K562 (cell line): ENCODE data around the gene TLDC2. TPM values are rescaled to one million over a fixed set of nuclear protein-coding genes. Genes with fewer than 3 reads are reported as not detected.

Experiments
- ATAC-seq: fragments of 200-7000 bp; cut with Tn5 transposase; 3 replicates; pipeline ENCODE4 v1.9.1; 2020; ENCODE audit warnings: moderate library complexity
- BruUV-seq: library from RNA; stranded (reverse); fragments of 400-500 nt; replicated peaks from 2 replicates; lab custom pipeline; 2021; lab: Mats Ljungman, UMichigan
- CTCF ChIA-PET: fragments of 300-600 bp; formaldehyde crosslinking; extraction: SDS; loops from one replicate; lab custom pipeline; 2021; ENCODE audit warnings: low intra/inter-chr PET ratio; lab: Yijun Ruan, JAX
- POLR2A ChIA-PET: fragments of 300-600, 350-650 bp; sonication (Branson Sonifier 250); formaldehyde crosslinking; extraction: SDS; loops from one replicate; lab custom pipeline; 2021; ENCODE audit warnings: antibody characterized with exemption, inconsistent platforms; lab: Yijun Ruan, JAX
- DNase-seq, 4 experiments: peaks; one replicate each; pipeline versions ENCODE4 v3.0.0 to v3.0.0-alpha.2; 2011 to 2018; ENCODE audit warnings: low spot score in 3 of 4, mixed read lengths in 3 of 4; ENCODE audit errors: extremely low read depth in 1 of 4
- FAIRE-seq: peaks from 2 replicates; lab custom pipeline; 2011; peaks lifted over from hg19 to GRCh38; lab: Jason Lieb, UNC
- H2AFZ ChIP-seq: 2 replicates; pipeline ENCODE4 v1.6.0; 2011; ENCODE audit warnings: low read depth, low read length, control low read depth, inconsistent platforms
- H3K27ac ChIP-seq: fragments of 200-600 bp; 3 replicates; pipeline ENCODE4 v1.8.0; 2011; ENCODE audit warnings: low read depth, mild to moderate bottlenecking, control low read depth, inconsistent platforms, low read length, moderate library complexity, mixed read lengths; ENCODE audit errors: extremely low read depth
- H3K27me3 ChIP-seq, 2 experiments: fragments of 300-600 bp in 1 of 2; 2 replicates in 1 of 2; 3 replicates in 1 of 2; pipeline versions ENCODE4 v1.6.0 to v1.8.0; 2011; ENCODE audit warnings: inconsistent platforms in 2 of 2, low read length in 2 of 2, mild to moderate bottlenecking in 1 of 2, mixed read lengths in 1 of 2, moderate library complexity in 1 of 2; ENCODE audit not compliant: control insufficient read depth in 2 of 2, insufficient read depth in 2 of 2
- H3K36me3 ChIP-seq: fragments of 300-600 bp; 3 replicates; pipeline ENCODE4 v1.8.0; 2011; ENCODE audit warnings: mild to moderate bottlenecking, low read length, inconsistent platforms; ENCODE audit not compliant: control insufficient read depth, insufficient read depth
- H3K4me1 ChIP-seq, 2 experiments: fragments of 200-600 bp in 1 of 2; replicated peaks in 1 of 2; 2 replicates in 1 of 2; 3 replicates in 1 of 2; pipeline versions ENCODE4 v1.5.1 to v1.8.0; 2011; ENCODE audit warnings: inconsistent platforms in 2 of 2, low read length in 2 of 2, mild to moderate bottlenecking in 1 of 2, mixed read lengths in 1 of 2, moderate library complexity in 1 of 2; ENCODE audit not compliant: control insufficient read depth in 2 of 2, insufficient read depth in 2 of 2
- H3K4me2 ChIP-seq: 2 replicates; pipeline ENCODE4 v1.6.1; 2011; ENCODE audit warnings: low read length, control low read depth, inconsistent platforms, mixed read lengths; ENCODE audit not compliant: insufficient read depth
- H3K4me3 ChIP-seq: fragments of 200-600 bp; sonication (generic), shearing (Covaris generic); 2 replicates; pipeline ENCODE4 v1.5.1; 2016; ENCODE audit warnings: control low read depth, inconsistent platforms
- H3K79me2 ChIP-seq: fragments of 200-600 bp; 3 replicates; pipeline ENCODE4 v1.8.0; 2011; ENCODE audit warnings: low read length, inconsistent platforms; ENCODE audit not compliant: control insufficient read depth, insufficient read depth
- H3K9ac ChIP-seq, 2 experiments: 2 replicates each; pipeline versions ENCODE4 v1.6.0 to v1.6.1; 2011; ENCODE audit warnings: low read depth in 2 of 2, low read length in 2 of 2, control low read depth in 1 of 2, inconsistent platforms in 1 of 2, mild to moderate bottlenecking in 1 of 2, mixed read lengths in 1 of 2; ENCODE audit not compliant: insufficient read depth in 1 of 2
- H3K9me1 ChIP-seq: one replicate; pipeline ENCODE4 v1.6.0; 2011; ENCODE audit warnings: inconsistent platforms, mild to moderate bottlenecking, low read length, moderate library complexity; ENCODE audit not compliant: control insufficient read depth, insufficient read depth
- H3K9me3 ChIP-seq: replicated peaks from 2 replicates; pipeline ENCODE4 v1.5.1; 2011; ENCODE audit warnings: low read depth, low read length, inconsistent platforms; ENCODE audit not compliant: control insufficient read depth, insufficient read depth
- H4K20me1 ChIP-seq: replicated peaks from 2 replicates; pipeline ENCODE4 v1.6.1; 2011; ENCODE audit warnings: low read length, inconsistent platforms, mixed read lengths; ENCODE audit not compliant: control insufficient read depth, insufficient read depth
- ATF2 ChIP-seq: sonication (generic); formaldehyde crosslinking; IDR thresholded peaks from 2 replicates; pipeline ENCODE4 v1.8.1; 2022; ENCODE audit warnings: missing genetic modification reagents
- MCM7 ChIP-seq, 2 experiments: fragments of 450-650 bp; IDR thresholded peaks; 2 replicates each; pipeline ENCODE4 v1.6.1; 2016 to 2018
- PRMT5 ChIP-seq: sonication (generic); formaldehyde crosslinking; IDR thresholded peaks from 2 replicates; pipeline ENCODE4 v1.5.0; 2020; ENCODE audit warnings: missing genetic modification reagents
- RBM34 ChIP-seq: fragments of 200-400 bp; formaldehyde crosslinking; IDR thresholded peaks from 2 replicates; pipeline ENCODE4 v1.6.1; 2018; ENCODE audit warnings: low read length, borderline replicate concordance; ENCODE audit not compliant: insufficient read depth
- RBM39 ChIP-seq: fragments of 200-400 bp; formaldehyde crosslinking; optimal IDR thresholded peaks from 2 replicates; pipeline ENCODE3; 2018; ENCODE audit warnings: low read depth, low read length
- SMAD4 ChIP-seq: fragments of 250-450 bp; sonication (Bioruptor Pico); conservative IDR thresholded peaks from 2 replicates; pipeline ENCODE4 v1.8.0; 2021; ENCODE audit warnings: inconsistent platforms, mild to moderate bottlenecking, moderate library complexity
- SREBF1 ChIP-seq: fragments of 150-350 bp; IDR thresholded peaks from 2 replicates; pipeline ENCODE4 v1.6.1; 2014; ENCODE audit warnings: antibody characterized with exemption, low read depth, low read length, borderline replicate concordance
- SREBF2 ChIP-seq: sonication (generic); formaldehyde crosslinking; IDR thresholded peaks from 2 replicates; pipeline ENCODE4 v1.4.0; 2020; ENCODE audit warnings: mild to moderate bottlenecking, missing genetic modification reagents
- ZBTB7A ChIP-seq: IDR thresholded peaks from 2 replicates; pipeline ENCODE4 v1.6.1; 2011; ENCODE audit warnings: low read depth, mild to moderate bottlenecking, low read length, moderate library complexity, borderline replicate concordance; ENCODE audit not compliant: control insufficient read depth
- WGBS: fragments of 100-300 bp; shearing (Covaris generic); methylation state at CpG from one replicate; pipeline ENCODE4 v1.1.6; 2016; ENCODE audit warnings: low coverage, mixed read lengths; ENCODE audit not compliant: insufficient coverage; ENCODE audit errors: missing lambda C conversion rate; 5-methylcytosine and 5-hydroxymethylcytosine counted together
- in situ Hi-C: fragments of 300-500 bp; cut with MboI; formaldehyde crosslinking; loops from 4 replicates; pipeline ENCODE4 v1.15.0; 2018; ENCODE audit warnings: inconsistent platforms, mixed read lengths
- intact Hi-C: fragments of 100-400 bp; cut with micrococcal nuclease; formaldehyde crosslinking; loops from 2 replicates; pipeline ENCODE4 v1.14.2; 2022
- polyA plus RNA-seq, 8 experiments: library from polyadenylated mRNA; depleted of rRNA in 4 of 8; stranded (reverse) in 5 of 8; unstranded in 3 of 8; fragments of >200 nt; fragmentation: Nextera tagmentation in 2 of 8; fragmentation: Illumina TruSeq in 1 of 8; extraction: Ambion mirVana in 2 of 8; extraction: Trizol in 1 of 8; gene quantifications; 2 replicates each; pipeline versions ENCODE4 v1.2.1 to v1.2.3, GENCODE V29; 2011 to 2014; ENCODE audit warnings: inconsistent platforms in 1 of 8, missing spikeins in 1 of 8
- total RNA-seq, 7 experiments: library from RNA; depleted of rRNA in 6 of 7; stranded (reverse); fragments of >200 nt in 6 of 7; fragmentation: Illumina TruSeq in 2 of 7; extraction: Trizol in 2 of 7; gene quantifications; 2 replicates each; pipeline versions ENCODE4 v1.2.1 to v1.2.3, GENCODE V29; 2011 to 2021; ENCODE audit warnings: low replicate concordance in 1 of 7
- TF ChIP-seq, protein P1 (sequence below): fragments of 450-650 bp; formaldehyde crosslinking; IDR thresholded peaks from 2 replicates; pipeline ENCODE4 v1.4.0; 2020; ENCODE audit warnings: mild to moderate bottlenecking, mixed read lengths

The TLDC2 gene
- total and polyA plus RNA-seq, 9 of the 15 experiments (the other 6 are each of a cell fraction or from before 2014, with no cell fraction given), result not detected

GRCh38 chr20:36925234-36925633 is 49.3 kb downstream of the TLDC2 start (continued):
- TF ChIP-seq ATF2 (CRISPR knock-in tag) (no peak), RBM39 (no peak)
- TF ChIP-seq, all 486 proteins: peak for 0

GRCh38 chr20:36926653-36927200 is 50.8 kb downstream of the TLDC2 start:
- BruUV-seq, result no TSS peak
- intact Hi-C loops (no loop called here), in situ Hi-C loops (no loop called here)
- peaks cover 9 to 10% of the 10 kb centered on the region in 2 experiments; a peak in 4 of 5 replicates for H3K4me1 ChIP-seq
- DNase-seq (no peak), FAIRE-seq (no peak), ATAC-seq (no peak)
- H2AFZ ChIP-seq, result no peak overlapping the region
- POLR2A ChIA-PET, result no interaction called here
- TF ChIP-seq, protein P1, sequence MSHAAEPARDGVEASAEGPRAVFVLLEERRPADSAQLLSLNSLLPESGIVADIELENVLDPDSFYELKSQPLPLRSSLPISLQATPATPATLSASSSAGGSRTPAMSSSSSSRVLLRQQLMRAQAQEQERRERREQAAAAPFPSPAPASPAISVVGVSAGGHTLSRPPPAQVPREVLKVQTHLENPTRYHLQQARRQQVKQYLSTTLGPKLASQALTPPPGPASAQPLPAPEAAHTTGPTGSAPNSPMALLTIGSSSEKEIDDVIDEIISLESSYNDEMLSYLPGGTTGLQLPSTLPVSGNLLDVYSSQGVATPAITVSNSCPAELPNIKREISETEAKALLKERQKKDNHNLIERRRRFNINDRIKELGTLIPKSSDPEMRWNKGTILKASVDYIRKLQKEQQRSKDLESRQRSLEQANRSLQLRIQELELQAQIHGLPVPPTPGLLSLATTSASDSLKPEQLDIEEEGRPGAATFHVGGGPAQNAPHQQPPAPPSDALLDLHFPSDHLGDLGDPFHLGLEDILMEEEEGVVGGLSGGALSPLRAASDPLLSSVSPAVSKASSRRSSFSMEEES, result no peak
- TF ChIP-seq MCM7 (IDR thresholded peaks at IDR 0.05) (no peak), SREBF1 (no peak), ZBTB7A (no peak), RBM34 (no peak), PRMT5 (CRISPR knock-in tag) (no peak), SREBF2 (no peak), SMAD4 (CRISPR knock-in tag) (no peak)
- H3K79me2 ChIP-seq, result no peaks in the 10 kb centered on the region
- no peaks in the 10 kb centered on the region for H3K9me3 ChIP-seq
- H3K9me1 ChIP-seq, result no peaks in the 10 kb centered on the region
- peaks cover 9% of the 10 kb centered on the region; the same call in 1 of the 3 replicates for H3K36me3 ChIP-seq
- H3K4me2 ChIP-seq, result no peak overlapping the region
- CTCF ChIA-PET, result no interaction called here
- no peaks in the 10 kb centered on the region for H3K27me3 ChIP-seq
- 76% methylated on average over 6 of the region's 6 CpGs for WGBS
- H3K27ac ChIP-seq, result no peak overlapping the region
- H4K20me1 ChIP-seq, result no peaks in the 10 kb centered on the region
- H3K9ac ChIP-seq, result no peak overlapping the region
- H3K4me3 ChIP-seq, result no peak overlapping the region
